Cardiac muscle cell (in vitro differentiated cells and primary cell): ENCODE data around the gene ADGRF1. TPM values are rescaled to one million over a fixed set of nuclear protein-coding genes. Genes with fewer than 3 reads are reported as not detected.
A peak's percentile ranks its signal among the peaks of the same experiment; 100 is the strongest.

Experiments used
- DNase-seq, 2 donors: peaks; one replicate each; pipeline versions ENCODE4 v3.0.0 to v3.0.0-alpha.2; 2010 to 2017; ENCODE audit warnings: low read depth in 1 of 2, low spot score in 1 of 2
- H3K27ac ChIP-seq: fragments of 200-600 bp; sonication (generic); 2 replicates; pipeline ENCODE4 v1.5.1; 2016
- H3K27me3 ChIP-seq: fragments of 200-600 bp; sonication (generic); 2 replicates; pipeline ENCODE4 v1.6.0; 2016; ENCODE audit warnings: control low read depth
- H3K36me3 ChIP-seq: fragments of 200-600 bp; sonication (generic); 2 replicates; pipeline ENCODE4 v1.5.1; 2016; ENCODE audit warnings: control low read depth
- H3K4me1 ChIP-seq: fragments of 200-600 bp; sonication (generic); 2 replicates; pipeline ENCODE4 v1.8.1; 2017; ENCODE audit warnings: low read depth, mild to moderate bottlenecking, mixed run types
- H3K4me3 ChIP-seq: fragments of 200-600 bp; sonication (generic); 2 replicates; pipeline ENCODE4 v1.5.1; 2016; ENCODE audit warnings: mild to moderate bottlenecking
- H3K9me3 ChIP-seq: fragments of 200-600 bp; sonication (generic); 2 replicates; pipeline ENCODE4 v1.5.1; 2017; ENCODE audit warnings: low read depth, mild to moderate bottlenecking, control low read depth
- polyA plus RNA-seq: library from polyadenylated mRNA; unstranded; fragments of >200 nt; fragmentation: Nextera tagmentation; extraction: Ambion mirVana; gene quantifications from 2 replicates; pipeline ENCODE4 v1.2.1, GENCODE V29; 2016
- total RNA-seq: library from RNA; depleted of rRNA; stranded (reverse); fragments of >200 nt; gene quantifications from 2 replicates; pipeline ENCODE4 v1.2.3, GENCODE V29; 2016
- TF ChIP-seq, protein P1 (sequence below): IDR thresholded peaks from 2 replicates; pipeline ENCODE4 v1.5.1; 2012; ENCODE audit warnings: low read depth, mild to moderate bottlenecking, low read length

ADGRF1 gene
- total and polyA plus RNA-seq, 2 experiments from 2014 or later = not detected

DNA sequence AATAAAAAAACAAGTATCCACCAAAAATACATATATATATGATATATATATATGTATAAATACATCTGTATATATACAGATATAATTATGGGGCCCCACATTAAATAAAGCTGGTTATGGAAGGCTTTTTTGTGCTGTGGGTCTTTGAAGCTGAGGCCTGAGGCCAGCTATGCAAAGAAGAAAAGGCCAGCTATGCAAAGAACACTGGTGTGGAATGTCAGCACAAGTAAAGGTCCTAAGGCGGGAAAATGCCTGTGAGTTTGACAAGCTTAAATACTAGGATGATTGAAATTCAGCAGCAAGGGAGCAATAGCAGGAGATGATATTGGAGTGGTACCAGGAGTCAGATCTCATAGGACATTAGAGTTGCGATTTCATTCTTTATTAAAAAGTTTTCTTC is 25.2 kb downstream of the ADGRF1 start:
- H3K27me3 ChIP-seq = no peaks in the 10 kb centered on the region
- no peaks in the 10 kb centered on the region for H3K36me3 ChIP-seq
- TF ChIP-seq, protein P1, sequence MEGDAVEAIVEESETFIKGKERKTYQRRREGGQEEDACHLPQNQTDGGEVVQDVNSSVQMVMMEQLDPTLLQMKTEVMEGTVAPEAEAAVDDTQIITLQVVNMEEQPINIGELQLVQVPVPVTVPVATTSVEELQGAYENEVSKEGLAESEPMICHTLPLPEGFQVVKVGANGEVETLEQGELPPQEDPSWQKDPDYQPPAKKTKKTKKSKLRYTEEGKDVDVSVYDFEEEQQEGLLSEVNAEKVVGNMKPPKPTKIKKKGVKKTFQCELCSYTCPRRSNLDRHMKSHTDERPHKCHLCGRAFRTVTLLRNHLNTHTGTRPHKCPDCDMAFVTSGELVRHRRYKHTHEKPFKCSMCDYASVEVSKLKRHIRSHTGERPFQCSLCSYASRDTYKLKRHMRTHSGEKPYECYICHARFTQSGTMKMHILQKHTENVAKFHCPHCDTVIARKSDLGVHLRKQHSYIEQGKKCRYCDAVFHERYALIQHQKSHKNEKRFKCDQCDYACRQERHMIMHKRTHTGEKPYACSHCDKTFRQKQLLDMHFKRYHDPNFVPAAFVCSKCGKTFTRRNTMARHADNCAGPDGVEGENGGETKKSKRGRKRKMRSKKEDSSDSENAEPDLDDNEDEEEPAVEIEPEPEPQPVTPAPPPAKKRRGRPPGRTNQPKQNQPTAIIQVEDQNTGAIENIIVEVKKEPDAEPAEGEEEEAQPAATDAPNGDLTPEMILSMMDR = no peak
- no peak overlapping the region for H3K27ac ChIP-seq
- H3K9me3 ChIP-seq = no peaks in the 10 kb centered on the region
- no peak for DNase-seq
- H3K4me3 ChIP-seq = no peak overlapping the region
- H3K4me1 ChIP-seq = peaks cover 3% of the 10 kb centered on the region

- peak overlapping the region; percentile 12 for H3K27ac ChIP-seq
- no peak for DNase-seq
Measured at GRCh38 chr6:47016261-47016660, 25.9 kb downstream of the ADGRF1 start.

GRCh38 chr6:47014401-47014800 is 27.7 kb downstream of the ADGRF1 start:
- no peak for DNase-seq
- no peaks in the 10 kb centered on the region for H3K36me3 ChIP-seq
- TF ChIP-seq, protein P1 = no peak

More at GRCh38 chr6:47016261-47016660, 25.9 kb downstream of the ADGRF1 start:
- H3K27me3 ChIP-seq = no peaks in the 10 kb centered on the region
- no peaks in the 10 kb centered on the region for H3K9me3 ChIP-seq
- H3K4me1 ChIP-seq = peaks cover 3% of the 10 kb centered on the region
- H3K36me3 ChIP-seq = no peaks in the 10 kb centered on the region
- TF ChIP-seq, protein P1 = no peak
- no peak overlapping the region for H3K4me3 ChIP-seq

GRCh38 chr6:47009583-47009982 is 32.5 kb downstream of the ADGRF1 start:
- TF ChIP-seq, protein P1 = no peak
- Histone ChIP-seq H3K4me1 (peaks cover 3% of the 10 kb centered on the region), H3K27me3 (no peaks in the 10 kb centered on the region), H3K4me3 (no peak overlapping the region), H3K9me3 (no peaks in the 10 kb centered on the region), H3K36me3 (no peaks in the 10 kb centered on the region), H3K27ac (no peak overlapping the region)
- DNase-seq = peak in 1 of 2 donors; percentile 2

More at GRCh38 chr6:47014401-47014800, 27.7 kb downstream of the ADGRF1 start:
- Histone ChIP-seq H3K9me3 (no peaks in the 10 kb centered on the region), H3K27ac (no peak overlapping the region), H3K27me3 (no peaks in the 10 kb centered on the region), H3K4me1 (peaks cover 3% of the 10 kb centered on the region), H3K4me3 (no peak overlapping the region)

GRCh38 chr6:47008397-47008763 is 33.8 kb downstream of the ADGRF1 start:
- H3K4me3 ChIP-seq = no peak overlapping the region
- TF ChIP-seq, protein P1 = no peak
- H3K36me3 ChIP-seq = no peaks in the 10 kb centered on the region
- H3K27ac ChIP-seq = no peak overlapping the region
- no peaks in the 10 kb centered on the region for H3K9me3 ChIP-seq
- DNase-seq = no peak
- peaks cover 3% of the 10 kb centered on the region for H3K4me1 ChIP-seq
- no peaks in the 10 kb centered on the region for H3K27me3 ChIP-seq
